Keratinocyte (primary cell): Measurements from ENCODE around the gene CDC14B. TPM values are rescaled to one million over a fixed set of nuclear protein-coding genes. Genes with fewer than 3 reads are reported as not detected.

ENCODE experiments used
- DNase-seq: peaks from one replicate; pipeline ENCODE4 v3.0.0-alpha.2; 2011; ENCODE audit warnings: low read depth, missing footprints, low spot score
- FAIRE-seq: peaks from 2 replicates; lab custom pipeline; 2011; peaks lifted over from hg19 to GRCh38; lab: Jason Lieb, UNC
- H2AFZ ChIP-seq: 2 replicates; pipeline ENCODE4 v1.6.0; 2012; ENCODE audit warnings: low read length, control low read depth, inconsistent platforms; ENCODE audit not compliant: control insufficient read depth
- H3K27ac ChIP-seq: 2 replicates; pipeline ENCODE4 v1.5.1; 2011; ENCODE audit warnings: low read length; ENCODE audit not compliant: control insufficient read depth, insufficient read depth
- H3K27me3 ChIP-seq: 3 replicates; pipeline ENCODE4 v1.6.0; 2011; ENCODE audit warnings: low read length; ENCODE audit not compliant: control insufficient read depth, insufficient read depth; ENCODE audit errors: extremely low read depth
- H3K36me3 ChIP-seq, 2 experiments: 2 replicates in 1 of 2; 3 replicates in 1 of 2; pipeline ENCODE4 v1.5.1; 2011; ENCODE audit warnings: low read length in 2 of 2, mild to moderate bottlenecking in 1 of 2; ENCODE audit not compliant: control insufficient read depth in 2 of 2, insufficient read depth in 2 of 2; ENCODE audit errors: extremely low read depth in 1 of 2
- H3K4me1 ChIP-seq: 3 replicates; pipeline ENCODE4 v1.5.1; 2011; ENCODE audit warnings: low read length; ENCODE audit not compliant: control insufficient read depth, insufficient read depth; ENCODE audit errors: extremely low read depth
- H3K4me2 ChIP-seq: 3 replicates; pipeline ENCODE4 v1.6.0; 2011; ENCODE audit warnings: low read depth, low read length; ENCODE audit not compliant: control insufficient read depth, insufficient read depth; ENCODE audit errors: extremely low read depth
- H3K4me3 ChIP-seq, 3 experiments: fragments of 200-600 bp in 1 of 3; sonication (generic) in 1 of 3; 2 replicates in 2 of 3; 3 replicates in 1 of 3; pipeline ENCODE4 v1.5.1; 2011 to 2016; ENCODE audit warnings: low read length in 3 of 3, mild to moderate bottlenecking in 3 of 3, control low read depth in 2 of 3, inconsistent platforms in 1 of 3, low read depth in 1 of 3, mixed read lengths in 1 of 3, mixed run types in 1 of 3, moderate library complexity in 1 of 3; ENCODE audit not compliant: control insufficient read depth in 2 of 3, insufficient read depth in 2 of 3; ENCODE audit errors: extremely low read depth in 1 of 3
- H3K79me2 ChIP-seq: 2 replicates; pipeline ENCODE4 v1.6.0; 2012; ENCODE audit warnings: low read length; ENCODE audit not compliant: control insufficient read depth, insufficient read depth
- H3K9ac ChIP-seq: 3 replicates; pipeline ENCODE4 v1.6.0; 2011; ENCODE audit warnings: low read length; ENCODE audit not compliant: control insufficient read depth, insufficient read depth; ENCODE audit errors: extremely low read depth
- H3K9me1 ChIP-seq: 3 replicates; pipeline ENCODE4 v1.6.0; 2011; ENCODE audit warnings: low read length; ENCODE audit not compliant: control insufficient read depth, insufficient read depth; ENCODE audit errors: extremely low read depth
- H3K9me3 ChIP-seq: 2 replicates; pipeline ENCODE4 v1.5.1; 2012; ENCODE audit warnings: low read depth, low read length; ENCODE audit not compliant: control insufficient read depth
- H4K20me1 ChIP-seq: 3 replicates; pipeline ENCODE4 v1.6.0; 2011; ENCODE audit warnings: low read length; ENCODE audit not compliant: control insufficient read depth, insufficient read depth; ENCODE audit errors: extremely low read depth
- CTCF ChIP-seq, 3 experiments: IDR thresholded peaks in 1 of 3; conservative IDR thresholded peaks in 1 of 3; optimal IDR thresholded peaks in 1 of 3; 2 replicates in 2 of 3; 3 replicates in 1 of 3; pipeline versions ENCODE3 to v1.5.1; 2011; ENCODE audit warnings: low read length in 3 of 3, mild to moderate bottlenecking in 3 of 3, moderate library complexity in 2 of 3, control low read depth in 1 of 3, inconsistent platforms in 1 of 3; ENCODE audit not compliant: insufficient read depth in 2 of 3; ENCODE audit errors: extremely low read depth in 1 of 3
- EZH2 ChIP-seq: IDR thresholded peaks from one replicate; pipeline ENCODE4 v1.6.1; 2012; ENCODE audit warnings: inconsistent platforms, mild to moderate bottlenecking, low read length, moderate library complexity
- dilution Hi-C: fragments of 300-500 bp; cut with MboI; formaldehyde crosslinking; loops from one replicate; pipeline ENCODE4 v1.7.0; 2020; ENCODE audit warnings: low sequenced_read_pairs; ENCODE audit not compliant: extremely low pct_ligation_motif_present
- polyA plus RNA-seq, 5 experiments: library from polyadenylated mRNA; depleted of rRNA in 3 of 5; stranded (reverse) in 3 of 5; stranded (forward) in 1 of 5; unstranded in 1 of 5; fragments of >200 nt; gene quantifications; 1 replicate in 1 of 5; 2 replicates in 3 of 5; 3 replicates in 1 of 5; pipeline versions ENCODE4 v1.2.1 to v1.2.3, GENCODE V29; 2011 to 2012; ENCODE audit warnings: missing spikeins in 2 of 5, low read depth in 1 of 5, low replicate concordance in 1 of 5

Gene CDC14B
- polyA plus RNA-seq, 1 donor (not counting 4 experiments of a cell fraction or from before 2014, with no cell fraction given) = 7.5 TPM

GRCh38 chr9:96492993-96493531 lies 126.6 kb downstream of the CDC14B start:
- H4K20me1 ChIP-seq = no peaks in the 10 kb centered on the region
- no peak overlapping the region for H3K9ac ChIP-seq
- no peaks in the 10 kb centered on the region for H3K27me3 ChIP-seq
- no peak overlapping the region for H3K4me2 ChIP-seq
- H3K9me3 ChIP-seq = no peaks in the 10 kb centered on the region
- FAIRE-seq (no peak), DNase-seq (no peak)
- no peak overlapping the region for H3K27ac ChIP-seq
- H2AFZ ChIP-seq = no peak overlapping the region
- H3K79me2 ChIP-seq = no peaks in the 10 kb centered on the region
- H3K36me3 ChIP-seq = peaks cover 0 to 17% of the 10 kb centered on the region in 2 experiments
- dilution Hi-C loops = no loop called here
- H3K4me3 ChIP-seq = no peak overlapping the region
- H3K9me1 ChIP-seq = no peaks in the 10 kb centered on the region
- no peaks in the 10 kb centered on the region for H3K4me1 ChIP-seq
- TF ChIP-seq EZH2 (no peak), CTCF (optimal IDR thresholded peaks at IDR 0.05 in 1 of 3, IDR thresholded peaks at IDR 0.05 in 1 of 3, conservative IDR thresholded peaks at IDR 0.05 in 1 of 3; ENCODE audit: extremely low read depth in 1 of 3, insufficient read depth in 2 of 3, low read length in 3 of 3) (no peak)

- TF ChIP-seq CTCF (optimal IDR thresholded peaks at IDR 0.05 in 1 of 3, IDR thresholded peaks at IDR 0.05 in 1 of 3, conservative IDR thresholded peaks at IDR 0.05 in 1 of 3; ENCODE audit: extremely low read depth in 1 of 3, insufficient read depth in 2 of 3, low read length in 3 of 3) (no peak), EZH2 (no peak)
- H3K27me3 ChIP-seq = no peaks in the 10 kb centered on the region
- H3K9me3 ChIP-seq = no peaks in the 10 kb centered on the region
- no peak overlapping the region for H3K4me2 ChIP-seq
- dilution Hi-C loops = no loop called here
- no peak for FAIRE-seq
- no peak overlapping the region for H3K4me3 ChIP-seq
- no peak overlapping the region for H2AFZ ChIP-seq
- H3K79me2 ChIP-seq = no peaks in the 10 kb centered on the region
- no peak for DNase-seq
- H3K36me3 ChIP-seq = peaks cover 0 to 17% of the 10 kb centered on the region in 2 experiments
- H4K20me1 ChIP-seq = no peaks in the 10 kb centered on the region
- no peaks in the 10 kb centered on the region for H3K4me1 ChIP-seq
- no peak overlapping the region for H3K9ac ChIP-seq
- H3K27ac ChIP-seq = no peak overlapping the region
- H3K9me1 ChIP-seq = no peaks in the 10 kb centered on the region
Measured at GRCh38 chr9:96491880-96492525, 127.6 kb downstream of the CDC14B start.
